ENCODE data around the gene ADGRA1. TPM values are rescaled to one million over a fixed set of nuclear protein-coding genes. Genes with fewer than 3 reads are reported as not detected.

ADGRA1 gene
- total RNA-seq, 1 experiment from 2014 or later: not detected

DNA sequence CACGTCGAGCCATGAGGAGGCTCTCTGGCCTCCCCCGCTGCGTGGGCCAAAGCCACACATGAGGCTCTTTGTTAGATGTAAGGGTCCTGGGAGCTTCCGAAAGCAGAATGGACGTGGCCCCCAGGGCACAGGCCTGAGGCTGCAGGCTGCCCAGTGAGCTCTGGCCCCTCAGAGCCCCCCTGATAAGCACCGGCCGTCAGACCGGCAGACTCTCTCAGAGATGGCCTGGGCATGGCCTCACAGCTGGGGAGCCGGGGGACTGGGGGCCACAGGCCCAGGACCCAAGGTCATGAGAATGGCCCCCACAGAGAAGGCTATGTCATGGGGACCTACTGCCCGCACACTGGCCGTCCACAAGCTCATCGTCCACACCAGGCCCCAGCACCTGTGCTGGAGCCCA lies 31.7 kb upstream of the ADGRA1 start:
- DNase-seq (ENCODE audit: low read depth): no peak

DNA sequence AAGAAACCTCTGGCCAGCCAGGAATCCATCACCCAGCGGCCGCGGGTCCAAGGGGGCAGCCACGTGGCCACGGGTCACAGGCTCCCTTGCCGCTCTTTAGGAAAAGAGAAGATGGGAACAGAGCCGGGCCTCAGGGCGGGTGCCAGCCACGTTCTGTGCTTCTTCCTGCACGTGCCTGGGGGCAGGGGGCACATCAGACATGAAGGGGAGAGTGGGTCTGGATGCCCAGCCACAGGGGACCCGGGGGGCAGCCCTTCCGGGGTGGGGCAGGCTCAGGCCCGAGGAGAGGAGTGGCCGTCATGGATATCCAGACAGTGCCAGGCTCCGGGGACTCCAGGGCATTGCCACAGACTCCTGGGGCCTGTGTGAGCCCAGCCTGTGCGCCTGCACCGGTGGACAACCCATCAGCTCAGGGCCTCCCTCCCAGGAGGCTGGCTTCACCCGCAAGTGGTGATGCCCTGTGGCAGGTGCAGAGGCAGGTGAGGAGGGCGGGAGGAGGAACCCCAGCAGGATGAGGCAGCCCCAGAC lies 31.0 kb upstream of the ADGRA1 start:
- no peak for DNase-seq (ENCODE audit: low read depth)

DNA sequence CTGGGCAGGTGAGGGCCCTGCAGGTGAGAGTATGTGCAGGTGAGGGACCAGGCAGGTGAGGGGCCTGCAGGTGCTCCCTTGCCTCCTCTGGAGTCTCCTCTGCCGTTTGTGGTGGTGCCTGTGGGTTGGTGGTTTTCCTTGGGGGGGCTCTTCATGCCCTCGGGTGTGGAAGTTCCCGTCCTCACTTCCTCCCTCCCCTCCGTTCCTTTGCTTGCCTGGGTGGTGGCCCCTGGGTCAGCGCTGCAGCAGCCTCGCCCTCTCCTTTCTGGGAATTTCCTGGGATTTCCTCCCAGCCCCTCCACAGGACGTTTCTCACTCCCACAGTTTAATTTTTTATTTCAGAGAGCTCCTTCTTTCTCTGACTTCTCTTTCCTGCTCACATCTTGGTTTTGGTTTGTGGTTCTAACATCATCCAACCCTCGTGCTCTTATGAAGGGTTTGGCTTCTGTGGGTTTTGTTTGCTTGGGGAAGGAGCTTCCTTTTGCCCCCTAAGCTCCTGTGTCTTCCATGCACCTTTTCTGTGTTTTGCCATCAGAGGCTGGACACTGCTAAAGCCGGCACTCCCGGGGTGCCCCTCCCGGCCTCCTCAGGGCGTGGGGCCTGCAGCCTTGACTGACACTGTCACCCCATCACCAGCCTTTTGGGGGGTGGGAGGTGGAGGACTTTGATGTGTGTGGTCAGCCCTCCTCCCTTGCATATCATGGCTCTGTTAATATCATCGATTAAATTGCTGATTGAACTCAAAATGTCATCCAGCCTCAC lies 29.2 kb upstream of the ADGRA1 start:
- DNase-seq (ENCODE audit: low read depth): no peak

DNA sequence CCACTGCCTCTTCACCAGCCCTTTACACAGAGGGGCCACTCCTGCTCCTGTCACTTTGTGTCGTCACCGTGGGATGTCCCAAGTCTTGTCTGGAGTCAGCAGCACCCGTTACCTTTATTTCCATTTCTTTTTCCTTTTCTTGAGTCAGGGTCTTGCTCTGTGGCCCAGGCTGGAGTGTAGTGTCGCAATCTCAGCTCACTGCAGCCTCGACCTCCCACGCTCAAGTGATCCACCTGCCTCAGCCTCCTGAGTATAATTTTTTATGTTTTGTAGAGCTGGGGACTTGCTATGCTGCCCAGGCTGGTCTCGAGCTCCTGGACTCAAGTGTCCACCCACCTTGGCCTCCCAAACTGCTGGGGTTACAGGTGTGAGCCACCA lies 28.6 kb upstream of the ADGRA1 start:
- no peak for DNase-seq (ENCODE audit: low read depth)

DNA sequence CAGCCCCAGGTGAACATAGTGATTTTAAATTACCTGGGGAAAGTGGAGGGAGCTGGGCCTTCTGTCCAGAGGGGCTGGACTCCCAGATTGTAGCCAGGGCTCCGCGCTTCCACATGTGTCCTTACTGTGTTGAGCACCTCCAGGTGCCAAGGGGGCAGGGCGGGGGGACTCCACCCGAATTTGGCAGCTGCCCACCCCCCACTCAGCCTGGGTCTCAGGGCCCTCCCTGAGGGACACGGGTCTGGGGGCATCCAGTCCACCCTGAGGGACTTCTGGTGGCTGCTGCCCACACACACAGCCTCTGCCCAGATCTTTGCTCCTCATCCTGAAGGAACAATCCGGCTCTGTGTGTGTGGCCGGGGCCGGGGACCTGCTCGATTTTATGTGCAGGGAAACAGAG lies 28.2 kb upstream of the ADGRA1 start:
- no peak for DNase-seq (ENCODE audit: low read depth)

DNA sequence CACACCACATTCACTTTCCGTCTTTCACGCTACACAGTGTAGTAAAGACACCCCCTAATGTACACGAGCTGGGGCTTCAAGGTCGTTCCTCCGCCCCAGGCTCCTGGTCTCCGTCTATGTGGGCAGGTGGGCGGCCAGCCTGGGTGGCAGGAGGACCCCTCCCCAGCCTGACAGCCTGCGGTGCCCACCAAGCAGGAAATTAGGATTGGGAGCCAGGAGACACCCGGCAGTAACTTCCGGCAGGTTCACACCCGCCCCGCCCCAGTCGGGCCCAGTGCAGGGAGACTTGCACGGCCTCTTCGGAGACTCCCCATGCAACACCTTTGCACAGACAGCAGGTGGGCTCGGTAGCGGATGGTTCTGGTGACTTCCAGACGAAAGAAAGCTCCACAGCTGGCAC lies 27.7 kb upstream of the ADGRA1 start:
- DNase-seq (ENCODE audit: low read depth): no peak

DNA sequence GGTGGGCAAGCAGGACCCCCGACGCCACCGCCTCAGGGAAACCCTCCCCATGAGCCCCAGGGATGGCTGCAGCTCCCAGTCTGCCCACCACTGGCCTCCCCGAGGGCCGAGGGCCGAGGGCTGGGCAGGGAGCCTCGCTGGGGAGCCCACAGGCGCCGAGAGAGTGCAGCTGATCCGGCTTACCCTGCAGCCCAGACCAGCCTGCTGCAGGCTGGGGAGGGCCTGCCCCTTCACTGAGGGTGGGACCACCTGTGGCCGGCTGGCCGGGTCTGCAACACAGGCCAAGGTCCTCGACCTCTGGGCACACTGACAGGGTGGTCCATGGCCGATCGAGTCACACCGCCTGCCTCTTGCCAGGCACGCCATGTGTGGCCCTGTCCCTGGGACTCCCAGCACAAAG lies 27.3 kb upstream of the ADGRA1 start:
- DNase-seq (ENCODE audit: low read depth): no peak

DNA sequence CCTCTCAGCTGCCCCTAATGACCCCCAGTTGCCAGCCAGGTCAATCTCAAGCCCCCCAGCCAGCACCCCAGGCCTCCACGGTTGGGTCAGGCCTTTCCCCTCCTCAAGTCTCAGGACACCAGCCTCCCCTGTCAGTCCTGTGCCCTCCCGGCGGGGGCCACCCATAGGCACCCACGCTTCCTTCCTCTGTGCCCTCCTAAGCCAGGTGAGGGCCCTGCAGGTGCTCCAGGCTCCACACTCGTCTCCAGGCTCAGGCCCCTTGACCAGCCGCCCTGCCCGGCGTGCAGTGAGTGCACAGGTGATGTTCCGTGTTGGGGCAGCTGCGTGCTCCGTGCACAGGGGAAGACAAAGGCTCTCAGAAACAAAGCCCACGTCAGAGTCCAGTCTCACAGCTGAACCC lies 26.8 kb upstream of the ADGRA1 start:
- DNase-seq (ENCODE audit: low read depth): no peak

DNA sequence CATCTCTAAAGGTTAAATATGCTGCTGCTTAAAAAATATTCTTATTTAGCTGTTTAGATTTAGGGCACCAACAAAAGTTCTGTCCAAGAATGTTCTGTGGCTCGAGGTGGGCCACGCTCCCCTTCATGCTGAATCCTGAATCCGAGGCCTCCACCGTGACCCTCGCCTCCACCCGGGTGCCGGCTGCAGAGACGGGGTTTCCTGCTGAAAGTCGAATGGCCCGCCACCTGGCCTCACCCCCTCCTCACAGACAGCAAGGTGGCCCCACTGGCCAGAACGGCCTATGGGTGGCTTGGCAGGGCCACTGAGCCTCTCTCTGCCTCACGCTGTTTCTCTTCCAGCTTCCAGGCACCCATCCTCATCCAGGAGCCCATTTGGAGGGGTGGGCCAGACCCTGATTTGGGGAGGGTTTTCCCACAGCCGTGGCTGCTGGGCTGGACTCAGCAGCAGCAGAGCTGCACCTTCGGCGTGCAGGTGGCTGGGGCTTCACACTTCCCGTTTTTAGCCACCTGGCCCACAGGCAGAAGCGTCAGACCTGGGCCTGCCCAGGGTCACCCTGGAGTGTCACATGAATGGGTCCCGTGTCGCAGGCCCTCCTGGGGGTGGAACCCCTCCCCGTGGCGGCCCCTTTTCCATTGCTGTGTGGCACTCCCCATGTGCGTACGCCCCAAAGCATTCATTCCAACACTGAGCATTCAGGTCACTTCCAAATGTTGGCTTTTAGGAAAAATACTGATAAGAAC lies 26.3 kb upstream of the ADGRA1 start:
- DNase-seq (ENCODE audit: low read depth): no peak

DNA sequence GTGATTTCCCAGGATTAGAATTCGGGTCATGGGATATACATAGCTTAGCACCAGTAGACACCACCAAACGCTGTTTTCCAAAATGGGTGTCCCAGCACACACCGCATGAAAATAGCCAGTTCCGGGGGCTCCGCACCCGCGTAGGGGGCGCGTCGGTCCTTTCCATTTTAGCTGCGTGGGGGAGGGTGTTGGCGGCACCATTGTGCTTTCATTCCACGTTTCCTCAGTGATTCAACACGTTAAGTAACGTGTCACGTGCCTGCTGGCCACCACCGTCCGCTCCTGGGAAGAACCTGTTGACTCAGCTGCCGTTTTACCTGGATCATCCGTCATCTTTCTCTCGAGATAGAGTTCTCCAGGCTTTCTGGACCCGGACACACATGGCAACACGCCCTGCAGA lies 25.6 kb upstream of the ADGRA1 start:
- no peak for DNase-seq (ENCODE audit: low read depth)

DNA sequence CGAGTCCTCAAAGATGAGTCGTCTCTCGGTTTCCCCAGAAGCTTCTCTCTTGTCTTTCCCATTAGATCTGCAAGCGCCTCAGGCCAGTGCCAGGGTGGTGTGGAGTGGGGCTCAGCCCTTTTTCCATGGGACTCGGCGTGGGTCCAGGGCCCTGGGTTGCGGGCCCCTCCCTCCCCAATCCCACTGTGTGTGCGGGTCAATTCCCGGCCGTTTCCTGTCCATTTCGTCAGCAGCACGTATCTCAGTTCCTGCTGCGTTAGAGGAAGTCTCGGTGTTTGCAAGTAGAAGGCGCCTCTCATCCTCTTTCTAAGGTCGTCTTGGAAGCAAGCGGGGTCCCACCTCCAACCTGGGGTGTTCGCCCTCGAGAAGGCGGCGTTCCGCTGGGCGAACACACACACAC lies 25.1 kb upstream of the ADGRA1 start:
- DNase-seq (ENCODE audit: low read depth): no peak

DNA sequence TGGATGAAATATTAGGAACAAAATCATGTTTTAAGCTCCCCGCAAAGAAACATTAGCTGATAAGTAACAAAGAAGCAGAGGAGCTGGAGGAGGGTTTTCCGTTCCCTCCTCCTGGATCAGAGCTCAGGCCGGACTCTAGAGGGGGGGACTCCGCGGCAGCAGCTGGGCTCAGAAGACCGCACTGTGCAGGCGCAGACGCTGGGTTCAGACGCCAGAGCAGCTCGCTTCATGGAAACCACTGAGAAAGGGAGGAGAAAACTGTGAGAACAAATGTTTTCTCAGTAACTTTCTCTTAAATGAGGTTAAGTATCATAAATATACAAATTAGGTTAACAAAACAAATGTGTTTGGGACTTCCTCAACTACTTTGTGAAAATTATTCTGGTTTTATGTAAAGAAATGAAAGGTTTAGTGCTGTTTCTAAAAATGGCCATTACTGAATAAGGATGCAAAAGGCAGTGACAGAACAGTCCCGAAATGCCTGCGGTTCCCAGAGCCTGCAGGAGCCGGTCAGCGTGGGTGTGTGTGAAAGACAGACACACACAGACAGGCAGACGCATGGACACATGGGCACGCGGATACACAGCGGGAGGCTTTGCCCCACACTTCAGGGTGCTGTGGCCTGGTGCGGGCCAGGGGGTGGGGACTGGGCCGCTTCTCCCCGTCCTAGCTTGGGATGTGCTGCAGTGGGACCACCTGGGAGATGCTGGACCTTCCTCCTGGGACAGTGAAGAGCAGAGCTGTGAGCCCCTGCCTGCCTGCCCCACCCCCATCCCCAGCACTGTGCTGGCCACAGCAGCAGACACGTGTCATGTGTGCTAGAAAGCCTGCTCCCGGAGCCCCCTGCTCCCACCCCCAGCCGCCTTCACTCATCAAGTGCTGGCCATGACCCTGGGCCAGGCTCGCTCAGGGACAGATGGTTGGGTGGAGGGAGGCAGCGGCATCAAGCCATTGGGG lies 20.3 kb upstream of the ADGRA1 start:
- no peak for DNase-seq (ENCODE audit: low read depth)

DNA sequence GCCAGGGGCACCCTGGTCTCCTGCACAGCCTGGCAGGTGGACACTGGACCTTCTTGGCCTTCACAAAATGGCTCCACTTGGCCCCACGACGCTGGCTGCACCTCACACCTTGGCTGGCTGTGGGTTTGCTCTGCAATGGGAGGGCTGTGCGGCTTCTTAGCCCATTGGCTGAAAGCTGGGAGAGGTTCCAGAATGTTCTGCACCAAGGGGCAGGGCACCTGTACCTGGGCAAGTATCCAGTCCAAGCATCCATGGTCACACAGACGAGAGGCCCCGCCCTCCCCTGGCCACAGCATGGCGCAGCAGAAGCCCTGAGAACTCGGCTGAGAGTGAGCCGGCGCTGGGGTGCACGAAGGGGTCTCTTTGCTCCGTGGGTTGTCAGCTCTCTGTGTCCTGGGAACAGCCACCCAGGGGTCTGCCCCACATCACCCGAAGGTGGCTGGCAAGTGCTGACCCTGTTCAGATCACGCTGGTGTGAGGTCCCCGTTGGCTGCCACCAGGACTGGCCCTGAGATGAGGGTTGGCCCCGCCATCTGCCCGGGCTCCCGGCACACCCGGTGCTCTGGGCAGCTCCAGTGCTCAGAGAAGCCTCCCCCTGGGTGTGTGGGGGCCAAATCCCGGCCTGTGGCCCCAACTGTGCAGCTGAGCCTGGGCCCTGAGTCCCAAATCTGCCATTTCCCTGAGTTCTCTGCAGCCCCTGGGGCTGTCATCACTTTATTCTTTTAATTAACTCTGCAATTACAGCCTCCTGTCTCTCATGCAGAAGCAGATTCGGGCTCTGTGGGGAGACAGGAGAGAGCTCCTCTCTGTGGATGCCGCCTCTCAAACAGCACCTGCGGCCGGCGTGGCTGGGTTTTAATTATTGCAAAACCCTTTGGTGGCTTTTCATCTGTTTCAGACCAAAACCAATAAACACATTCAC lies 19.4 kb upstream of the ADGRA1 start:
- no peak for DNase-seq (ENCODE audit: low read depth)

DNA sequence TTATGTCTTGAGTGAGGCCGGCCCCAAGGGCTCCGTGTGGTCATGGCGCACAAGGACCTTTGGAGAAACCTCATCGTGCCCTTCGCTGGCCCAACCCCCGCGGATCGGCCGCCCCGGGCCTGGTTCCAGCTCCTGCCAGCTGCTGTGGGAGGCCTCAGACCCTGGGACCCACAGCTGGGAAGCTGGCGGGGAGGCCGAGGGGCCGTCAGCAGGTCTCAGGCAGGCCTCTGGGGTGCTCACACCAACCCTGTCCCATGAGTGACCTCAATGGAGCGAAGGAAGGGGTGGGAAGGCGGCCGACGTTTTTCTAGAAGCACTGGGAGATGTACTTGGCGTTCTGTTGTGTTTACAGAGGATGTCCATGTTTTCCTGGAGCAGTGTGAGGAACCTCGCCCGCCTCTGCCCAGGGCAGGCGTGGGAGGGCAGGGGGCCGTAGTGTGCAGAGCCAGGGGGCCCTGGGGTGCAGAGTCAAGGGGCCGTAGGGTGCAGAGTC lies 18.6 kb upstream of the ADGRA1 start:
- no peak for DNase-seq (ENCODE audit: low read depth)

DNA sequence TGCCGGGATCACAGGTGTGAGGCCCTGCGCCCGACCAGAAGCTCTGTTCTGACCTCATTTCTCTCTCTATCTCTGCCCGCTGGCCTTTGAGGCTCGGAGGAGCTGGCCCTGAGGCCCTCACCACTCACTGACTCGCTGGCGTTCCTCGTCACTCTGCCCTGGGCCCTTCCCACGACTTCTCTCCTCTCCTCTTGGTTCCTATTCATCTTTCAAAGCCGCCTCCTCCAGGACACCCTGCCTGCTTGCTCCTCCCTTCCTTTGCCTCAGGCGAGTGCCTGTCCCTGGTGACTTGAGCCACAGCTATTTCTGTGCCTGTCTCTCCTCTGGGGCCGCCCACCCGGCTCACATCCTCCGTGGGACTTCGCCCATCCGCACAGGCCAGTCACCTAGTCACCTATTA lies 17.3 kb upstream of the ADGRA1 start:
- DNase-seq (ENCODE audit: low read depth): no peak

DNA sequence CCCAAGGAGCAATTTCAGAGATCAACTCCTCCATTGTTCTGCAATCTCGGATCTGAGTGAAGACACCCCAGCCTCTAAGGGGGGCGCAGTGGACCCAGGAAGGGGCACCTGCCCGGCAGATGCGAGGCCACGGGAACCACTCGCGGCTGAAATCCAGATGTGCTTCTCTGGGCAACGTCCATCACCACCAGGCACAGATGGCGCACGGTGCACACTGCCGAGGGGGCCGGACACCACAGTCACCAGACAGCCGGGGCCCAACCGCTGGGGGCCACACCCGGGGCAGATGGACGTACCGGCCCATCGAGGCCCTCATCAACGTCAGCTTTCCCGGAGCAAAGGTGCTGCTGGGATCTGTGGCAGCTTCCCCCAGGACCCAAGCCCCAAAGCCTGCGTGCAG lies 16.9 kb upstream of the ADGRA1 start:
- DNase-seq (ENCODE audit: low read depth): no peak

DNA sequence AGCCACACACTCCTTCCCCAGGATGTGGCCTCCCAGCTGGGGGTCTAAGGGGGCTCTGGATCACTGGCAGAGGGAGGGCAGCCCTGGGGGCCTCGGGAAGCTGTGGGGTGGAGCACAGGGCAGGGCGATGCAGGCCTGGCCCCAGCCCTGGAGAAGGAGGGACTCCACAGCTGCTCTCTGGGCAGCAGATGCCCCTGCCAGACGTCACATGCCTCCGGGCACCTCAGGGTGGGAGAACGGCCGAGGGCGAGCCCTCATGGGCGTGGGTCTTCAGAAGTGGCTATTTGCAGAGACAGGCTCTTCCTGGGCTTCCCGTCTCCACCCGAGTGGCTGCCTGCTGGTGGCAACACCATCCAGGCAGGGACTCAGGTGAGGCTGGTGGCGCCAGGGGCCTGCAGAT lies 16.0 kb upstream of the ADGRA1 start:
- DNase-seq (ENCODE audit: low read depth): no peak

DNA sequence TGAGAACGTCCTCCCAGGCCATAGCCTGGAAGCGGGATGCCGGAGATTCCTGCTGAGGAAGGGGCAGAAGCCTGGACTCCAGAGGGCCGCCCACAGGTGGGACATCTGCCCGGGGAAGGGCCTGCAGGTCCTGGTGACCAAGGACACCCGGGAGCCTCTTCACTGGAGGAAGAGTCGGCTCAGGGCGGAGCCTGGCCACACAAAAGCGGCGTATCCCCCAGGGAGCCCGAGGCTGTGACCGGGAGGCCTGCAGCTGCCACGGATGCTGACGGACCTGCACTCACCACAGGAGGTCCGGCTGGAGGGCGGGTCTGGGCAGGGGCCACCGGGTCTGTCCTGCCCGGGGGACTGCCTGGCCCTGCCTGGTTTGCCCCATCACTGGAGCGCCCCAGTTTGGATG lies 15.5 kb upstream of the ADGRA1 start:
- no peak for DNase-seq (ENCODE audit: low read depth)

DNA sequence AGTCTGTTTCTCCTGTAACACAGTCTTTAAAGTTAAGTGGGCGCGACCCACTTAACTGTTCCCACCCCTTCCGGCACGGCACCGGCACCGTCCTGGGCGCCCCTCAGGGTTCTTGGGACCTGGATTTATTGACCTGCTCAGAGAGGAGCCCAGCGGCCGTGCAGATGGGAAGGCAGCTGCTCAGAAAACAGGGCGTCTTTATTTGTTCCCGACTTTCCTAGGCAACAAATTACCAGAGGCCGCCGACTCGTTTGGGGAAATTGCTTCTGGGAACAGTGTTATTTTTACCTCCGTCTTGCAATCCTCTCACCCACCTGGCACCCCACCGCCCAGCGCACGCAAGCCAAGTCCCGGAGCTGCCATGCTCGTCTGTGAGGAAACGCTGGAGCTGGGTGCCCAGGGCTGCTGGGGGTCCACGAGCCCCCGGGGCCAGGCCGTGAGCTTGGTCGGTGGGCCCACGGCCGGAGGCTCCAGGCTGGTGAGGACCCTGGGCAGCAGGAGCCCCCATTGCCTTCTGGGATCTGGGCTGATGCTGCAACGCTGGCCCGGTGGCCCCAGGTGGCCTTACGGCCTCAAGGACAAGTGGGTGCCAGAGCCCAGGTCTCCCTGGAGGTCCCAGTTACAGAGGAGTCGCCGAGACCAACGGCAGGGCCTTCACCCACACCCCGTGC lies 14.9 kb upstream of the ADGRA1 start:
- no peak for DNase-seq (ENCODE audit: low read depth)
